ENCODE measurements around the gene FSTL4.

The FSTL4 gene

GRCh38 chr5:133309166-133309795 is 303.1 kb downstream of the FSTL4 start:
- no peak for DNase-seq

- DNase-seq, result peak; percentile 25
Measured at GRCh38 chr5:133307275-133307674, 305.1 kb downstream of the FSTL4 start.

GRCh38 chr5:133304707-133305216 is 307.6 kb downstream of the FSTL4 start:
- no peak for DNase-seq

DNA sequence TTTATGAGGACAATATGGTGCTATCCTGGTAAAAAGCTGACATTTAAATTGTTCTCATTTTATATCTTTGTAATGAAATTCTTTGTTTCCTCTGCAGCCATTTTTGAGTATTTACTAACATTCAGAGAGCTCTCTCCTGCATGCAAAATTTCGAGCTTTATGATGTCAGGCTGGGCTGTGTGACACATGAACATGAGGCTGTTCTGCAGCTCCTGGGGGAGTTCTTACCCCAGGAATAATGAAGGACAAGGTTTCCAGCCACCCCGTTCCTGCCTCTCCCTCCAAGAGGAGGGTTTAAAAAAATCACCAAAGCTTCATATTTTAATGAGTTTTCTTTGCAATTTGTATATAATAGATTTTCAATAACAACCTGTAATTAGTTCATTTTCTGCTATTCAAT is 308.2 kb downstream of the FSTL4 start:
- DNase-seq, result no peak

DNA sequence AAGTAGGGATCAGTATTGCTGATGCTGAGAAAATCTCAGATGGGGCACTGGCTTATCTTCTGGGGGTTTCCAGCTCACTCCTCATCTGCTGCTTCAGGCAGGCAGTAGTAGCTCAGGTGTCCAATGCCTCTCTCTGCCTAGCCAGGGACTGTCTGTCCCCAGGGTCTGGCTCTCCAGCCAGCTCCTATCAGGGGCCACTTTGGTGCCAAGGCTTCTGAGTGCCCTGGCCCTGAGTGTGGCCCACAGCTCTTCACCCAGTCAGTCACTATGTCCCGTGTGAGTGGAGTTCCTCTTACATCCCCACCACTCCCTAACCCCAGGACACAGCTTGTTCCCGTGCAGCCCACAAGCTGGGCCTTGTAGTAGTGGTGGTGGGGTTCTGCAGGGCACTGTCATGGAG is 309.0 kb downstream of the FSTL4 start:
- no peak for DNase-seq

DNA sequence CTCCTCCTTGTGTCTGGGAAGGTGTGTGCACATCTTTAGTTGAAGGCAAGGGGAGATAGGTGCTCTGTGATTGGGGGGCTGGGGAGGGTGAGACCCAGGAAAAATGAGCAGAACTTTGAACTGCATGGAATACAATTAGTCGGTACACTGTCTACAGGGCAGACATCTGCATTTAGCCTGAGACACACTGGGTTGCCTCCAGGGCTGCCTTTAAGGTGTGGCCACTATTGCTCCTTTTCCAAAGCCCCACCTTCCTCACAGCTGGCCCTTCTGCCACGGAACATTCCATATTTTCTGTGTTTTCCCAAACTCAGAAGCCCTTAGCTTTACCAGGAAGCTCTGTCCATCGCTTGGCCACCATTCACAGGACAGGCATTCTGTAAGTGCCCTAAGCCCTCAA is 312.6 kb downstream of the FSTL4 start:
- no peak for DNase-seq

- DNase-seq, result no peak
Measured at GRCh38 chr5:133299021-133299420, 313.3 kb downstream of the FSTL4 start.

DNA sequence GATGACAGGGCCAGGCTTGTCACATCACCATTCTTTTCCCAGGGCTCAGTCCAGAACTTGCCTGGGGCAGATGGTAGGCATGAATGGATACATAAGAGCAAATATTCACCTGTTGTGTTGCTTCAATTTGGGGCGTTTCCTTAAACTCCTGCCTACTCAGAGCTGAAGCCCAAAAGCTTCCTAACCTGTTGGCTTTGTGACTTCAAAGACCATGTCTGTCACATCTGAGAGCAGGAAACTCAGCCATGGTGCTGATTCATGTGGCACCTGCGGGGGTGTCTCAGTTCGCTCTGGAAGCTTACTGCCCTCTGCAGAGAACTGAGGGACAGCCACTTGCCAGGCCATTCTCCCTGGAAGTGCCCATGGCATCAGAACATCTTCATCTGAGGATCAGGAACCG is 313.9 kb downstream of the FSTL4 start:
- no peak for DNase-seq

DNA sequence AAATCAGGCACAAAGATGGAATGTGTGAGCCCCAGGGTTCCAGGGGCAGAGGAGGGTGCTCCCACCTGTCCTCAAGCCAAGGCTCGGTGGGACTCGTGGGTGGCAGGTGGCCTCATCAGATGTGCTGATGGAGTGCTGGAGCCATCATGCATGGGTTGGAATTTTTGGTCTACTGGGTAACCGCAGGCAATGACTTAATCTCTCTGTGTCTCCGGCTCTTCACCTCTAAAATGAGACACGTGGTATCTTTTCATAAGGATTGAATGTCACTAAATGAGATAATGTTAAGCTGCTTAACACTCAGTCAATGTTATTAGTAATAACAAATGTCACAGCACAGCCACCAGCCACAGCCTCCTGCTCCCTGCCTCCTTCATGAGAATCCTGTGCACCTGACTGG is 315.0 kb downstream of the FSTL4 start:
- no peak for DNase-seq

GRCh38 chr5:133296624-133297023 is 315.7 kb downstream of the FSTL4 start:
- DNase-seq, result no peak

DNA sequence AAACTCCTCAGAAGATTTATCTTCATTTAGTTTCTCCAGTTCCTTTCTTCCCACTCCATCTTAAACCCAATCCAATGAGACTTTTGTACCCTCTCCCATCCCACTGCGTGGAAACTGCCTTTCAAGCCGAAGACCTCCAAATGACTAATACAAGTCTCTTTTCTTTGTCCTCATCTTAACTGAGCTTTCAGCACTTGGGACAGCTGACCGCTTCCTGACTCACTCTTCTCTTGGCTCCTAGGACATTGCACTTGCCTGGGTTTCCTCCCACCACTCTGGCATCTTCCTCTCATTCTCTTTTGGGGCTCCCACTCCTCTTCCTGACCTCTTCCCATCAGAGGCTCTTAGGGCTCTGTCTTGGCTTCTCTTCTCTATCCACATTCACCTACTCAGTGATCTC is 316.8 kb downstream of the FSTL4 start:
- no peak for DNase-seq

GRCh38 chr5:133294380-133294779 is 318.0 kb downstream of the FSTL4 start:
- DNase-seq, result no peak

DNA sequence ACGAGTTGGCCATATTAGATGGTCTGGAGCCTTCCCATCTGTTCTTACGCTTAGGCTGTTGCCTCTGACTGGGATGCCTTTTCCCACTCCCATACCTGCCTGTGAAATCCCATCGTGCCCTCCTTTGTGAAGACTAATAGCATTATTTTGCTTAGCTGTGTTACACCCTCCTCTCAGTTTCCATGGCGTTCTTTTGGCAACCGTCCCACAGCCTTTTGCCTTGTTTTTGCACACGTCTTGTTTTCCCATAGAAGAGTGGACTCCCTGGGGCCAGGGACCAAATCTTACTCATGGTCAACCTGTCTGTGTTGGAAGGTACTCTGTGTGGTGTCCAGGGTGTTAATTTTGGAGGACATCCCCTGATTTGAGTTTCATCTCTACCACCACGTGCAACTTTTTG is 318.4 kb downstream of the FSTL4 start:
- no peak for DNase-seq

DNA sequence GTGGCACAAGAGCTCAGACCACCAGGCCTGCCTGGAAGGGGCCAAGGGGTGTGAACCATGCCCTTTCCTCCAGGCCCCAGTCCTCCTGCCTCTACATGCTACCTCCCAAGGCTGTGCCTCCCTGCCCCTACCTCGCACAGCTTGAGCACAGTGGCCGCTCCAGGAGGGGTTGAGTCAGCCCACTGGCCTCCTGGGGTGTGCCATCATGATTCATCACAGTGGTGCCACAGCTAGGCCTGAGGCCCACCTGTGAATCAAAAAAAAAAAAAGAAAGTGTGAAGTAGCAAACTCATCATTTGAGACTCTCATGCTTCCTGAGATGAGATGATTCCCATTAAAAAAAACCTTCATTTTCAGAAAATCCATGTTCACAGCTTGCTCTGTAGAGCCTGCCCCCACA is 320.0 kb downstream of the FSTL4 start:
- DNase-seq, result no peak

GRCh38 chr5:133291524-133291923 is 320.8 kb downstream of the FSTL4 start:
- no peak for DNase-seq

DNA sequence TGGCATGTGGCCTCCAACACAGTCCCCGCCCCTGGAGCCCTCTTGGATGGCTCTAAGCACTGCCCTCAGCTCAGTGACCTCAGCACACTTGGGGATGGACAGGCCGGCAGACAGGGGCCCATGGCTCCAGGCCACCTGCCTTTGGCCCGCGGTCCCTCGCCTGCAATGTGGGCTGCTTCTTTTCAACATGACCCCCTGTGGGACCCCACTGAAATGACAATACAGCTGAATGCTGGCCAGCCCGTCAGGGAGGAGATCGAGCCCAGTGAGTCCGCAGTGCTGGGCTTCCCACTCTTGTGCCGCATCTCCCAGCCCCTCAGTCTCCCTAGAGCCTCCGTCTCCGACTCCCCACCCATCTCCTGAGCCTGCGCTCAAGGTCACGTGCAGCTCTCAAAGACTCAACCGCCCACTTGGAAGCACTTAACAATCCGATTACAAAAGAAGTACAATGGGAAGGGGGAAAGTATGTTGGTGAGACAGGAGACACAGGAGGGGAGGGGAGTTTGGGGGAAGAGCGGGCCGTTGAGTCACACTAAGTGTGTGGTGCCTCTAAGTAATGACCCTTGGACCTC is 321.6 kb downstream of the FSTL4 start:
- no peak for DNase-seq

GRCh38 chr5:133289686-133290367 is 322.5 kb downstream of the FSTL4 start:
- DNase-seq, result no peak

DNA sequence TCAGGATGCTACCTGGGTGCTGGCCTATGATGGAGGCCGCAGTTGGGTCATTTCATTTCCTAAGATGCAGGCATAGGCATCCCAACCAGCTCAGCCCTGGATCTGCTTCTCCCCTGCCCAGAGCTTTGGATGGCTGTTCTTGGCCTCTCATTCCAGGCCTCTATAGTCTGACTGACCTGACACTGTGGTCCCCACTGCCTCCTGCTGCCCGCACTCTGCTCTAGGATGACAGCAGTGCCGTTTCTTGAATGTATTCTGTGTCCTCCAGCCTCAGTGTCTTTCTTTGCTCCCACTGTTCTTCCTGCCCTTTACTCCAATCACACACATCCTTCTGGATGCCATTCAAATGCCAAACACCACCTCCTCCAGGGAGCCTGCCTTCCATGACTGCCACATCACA is 324.8 kb downstream of the FSTL4 start:
- peak; percentile 13 for DNase-seq

GRCh38 chr5:133286483-133286882 is 325.9 kb downstream of the FSTL4 start:
- no peak for DNase-seq

GRCh38 chr5:133285583-133286021 is 326.7 kb downstream of the FSTL4 start:
- DNase-seq, result peak; percentile 28

DNA sequence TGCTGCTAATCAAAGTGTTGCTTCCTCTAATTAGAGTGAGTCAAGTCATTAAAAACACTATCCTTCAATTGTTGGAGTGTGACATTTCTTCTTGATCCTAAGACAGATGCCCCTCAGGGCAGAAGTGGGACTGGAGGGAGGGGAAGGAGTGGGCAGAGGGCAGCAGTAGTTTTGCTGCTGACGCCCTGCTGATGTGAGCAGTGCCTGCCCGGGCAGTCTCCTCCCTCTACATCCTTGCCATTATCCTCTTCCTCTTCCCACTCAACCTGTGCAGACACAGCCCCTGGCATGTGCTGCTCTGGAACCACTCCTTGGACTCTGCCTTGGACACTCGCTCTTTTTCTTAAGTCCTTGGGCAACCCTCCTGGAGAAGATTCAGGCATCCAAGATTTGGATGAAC is 328.0 kb downstream of the FSTL4 start:
- DNase-seq, result no peak

DNA sequence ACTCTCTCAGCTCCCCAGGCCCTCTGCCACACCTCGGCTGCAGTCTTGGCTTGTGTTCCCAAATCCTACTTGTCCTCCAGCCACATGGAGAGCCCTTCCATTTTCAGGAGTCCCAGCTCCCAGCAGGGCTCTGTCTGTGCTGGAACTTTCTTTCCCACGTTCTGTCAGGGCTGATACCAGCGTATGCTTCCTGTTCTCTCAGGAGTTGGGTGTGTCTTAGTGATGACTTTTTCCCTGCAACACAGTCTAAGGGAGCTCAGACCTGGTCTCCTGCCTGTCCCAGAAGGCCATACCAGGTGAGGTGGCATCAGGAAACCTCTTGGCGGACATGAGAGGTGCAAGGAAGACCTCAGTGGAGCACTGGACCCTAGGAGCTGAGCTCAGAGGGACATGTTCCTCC is 334.0 kb downstream of the FSTL4 start:
- no peak for DNase-seq

DNA sequence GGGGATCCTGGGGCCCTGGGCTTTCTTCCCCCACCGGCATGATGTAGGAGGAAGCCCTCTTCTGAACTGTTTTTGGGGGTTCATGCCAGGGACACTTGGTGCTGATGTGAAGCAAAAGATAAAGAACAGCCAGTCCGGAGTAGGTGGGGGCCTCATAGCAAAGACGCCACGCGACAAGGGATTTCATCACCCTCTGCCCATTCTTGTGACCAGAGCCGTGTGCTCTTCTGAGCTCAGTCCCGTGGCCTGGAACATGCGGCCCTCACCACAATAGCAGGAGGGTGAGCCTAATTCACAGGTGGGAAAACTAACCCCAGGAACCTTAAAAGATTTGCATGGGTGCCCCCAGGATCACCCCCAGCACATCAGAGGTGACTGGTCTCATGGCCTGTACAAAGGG is 334.6 kb downstream of the FSTL4 start:
- DNase-seq, result no peak

DNA sequence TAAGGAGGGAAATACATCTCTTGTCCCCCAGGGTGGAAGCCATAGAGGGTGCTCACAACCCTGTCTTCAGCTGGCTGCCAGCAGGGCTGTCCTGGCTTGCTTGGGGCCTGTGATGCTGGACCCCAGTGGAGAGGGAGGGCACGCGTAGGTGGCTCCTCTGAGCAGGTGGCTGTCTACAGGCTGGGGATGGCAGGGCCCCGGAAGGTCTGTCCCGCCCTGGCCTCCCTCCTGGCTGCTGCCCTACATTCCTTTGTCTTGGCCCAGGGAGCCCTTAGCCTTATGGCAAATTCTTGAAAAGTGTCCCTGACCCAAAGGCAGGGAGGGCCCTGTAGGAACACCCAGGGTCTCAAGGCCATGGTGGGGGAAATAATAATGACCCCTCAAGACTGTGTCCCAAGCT is 336.2 kb downstream of the FSTL4 start:
- no peak for DNase-seq

All from inflammatory macrophage treated with lipopolysaccharide for 4 hours (primary cell).